SU-DHL-6 (cell line): ENCODE measurements around the gene CLDN14.

Experiments
- EZH2phosphoT487 ChIP-seq: fragments of 200-600 bp; sonication (generic), shearing (Covaris generic); conservative IDR thresholded peaks from 2 replicates; pipeline ENCODE4 v1.6.1; 2018; ENCODE audit warnings: mild to moderate bottlenecking, antibody characterized with exemption, low read length, moderate library complexity, mixed read lengths
- TF ChIP-seq, protein P1 (sequence below): fragments of 200-600 bp; sonication (generic); IDR thresholded peaks from one replicate; pipeline ENCODE4 v1.5.1; 2017; ENCODE audit warnings: antibody characterized with exemption, mild to moderate bottlenecking, low read length, moderate library complexity; ENCODE audit not compliant: insufficient read depth, poor library complexity, severe bottlenecking

DNA sequence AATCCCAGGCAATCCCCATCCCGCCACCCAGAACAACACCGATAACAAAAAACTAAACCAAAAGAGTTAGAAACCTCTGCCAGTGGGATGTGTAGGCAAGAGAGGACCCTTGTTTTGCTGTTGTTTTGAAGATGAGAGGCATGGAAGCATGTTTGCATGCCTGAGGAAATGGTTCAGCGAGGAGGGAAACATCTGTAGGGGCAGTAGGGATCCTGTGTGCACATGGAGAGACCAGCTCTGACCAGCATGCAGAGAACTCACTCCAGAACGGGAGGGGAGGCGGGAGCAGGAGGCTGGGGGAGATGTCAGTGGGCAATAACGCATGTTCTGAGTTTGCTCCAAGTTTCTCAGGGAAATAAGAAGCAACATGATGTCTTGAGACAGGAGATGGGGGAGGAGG is 5.3 kb downstream of the CLDN14 start:
- TF ChIP-seq, protein P1, sequence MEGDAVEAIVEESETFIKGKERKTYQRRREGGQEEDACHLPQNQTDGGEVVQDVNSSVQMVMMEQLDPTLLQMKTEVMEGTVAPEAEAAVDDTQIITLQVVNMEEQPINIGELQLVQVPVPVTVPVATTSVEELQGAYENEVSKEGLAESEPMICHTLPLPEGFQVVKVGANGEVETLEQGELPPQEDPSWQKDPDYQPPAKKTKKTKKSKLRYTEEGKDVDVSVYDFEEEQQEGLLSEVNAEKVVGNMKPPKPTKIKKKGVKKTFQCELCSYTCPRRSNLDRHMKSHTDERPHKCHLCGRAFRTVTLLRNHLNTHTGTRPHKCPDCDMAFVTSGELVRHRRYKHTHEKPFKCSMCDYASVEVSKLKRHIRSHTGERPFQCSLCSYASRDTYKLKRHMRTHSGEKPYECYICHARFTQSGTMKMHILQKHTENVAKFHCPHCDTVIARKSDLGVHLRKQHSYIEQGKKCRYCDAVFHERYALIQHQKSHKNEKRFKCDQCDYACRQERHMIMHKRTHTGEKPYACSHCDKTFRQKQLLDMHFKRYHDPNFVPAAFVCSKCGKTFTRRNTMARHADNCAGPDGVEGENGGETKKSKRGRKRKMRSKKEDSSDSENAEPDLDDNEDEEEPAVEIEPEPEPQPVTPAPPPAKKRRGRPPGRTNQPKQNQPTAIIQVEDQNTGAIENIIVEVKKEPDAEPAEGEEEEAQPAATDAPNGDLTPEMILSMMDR = no peak
- TF ChIP-seq EZH2phosphoT487 = no peak
